OCI-LY1 (cell line): ENCODE measurements around the gene SEMA3D.

Experiments used
- EZH2 ChIP-seq: fragments of 200-600 bp; sonication (generic), shearing (Covaris generic); IDR thresholded peaks from 2 replicates; pipeline ENCODE4 v1.8.0; 2017; ENCODE audit warnings: borderline replicate concordance, mixed run types, mild to moderate bottlenecking, antibody characterized with exemption, low read length, moderate library complexity, mixed read lengths
- TF ChIP-seq, protein P1 (sequence below): fragments of 200-600 bp; sonication (generic), shearing (Covaris generic); IDR thresholded peaks from 2 replicates; pipeline ENCODE4 v1.5.1; 2017; ENCODE audit warnings: mild to moderate bottlenecking, antibody characterized with exemption, low read length, moderate library complexity, mixed read lengths

GRCh38 chr7:85177316-85177715 lies 9.5 kb downstream of the SEMA3D start:
- TF ChIP-seq, protein P1, sequence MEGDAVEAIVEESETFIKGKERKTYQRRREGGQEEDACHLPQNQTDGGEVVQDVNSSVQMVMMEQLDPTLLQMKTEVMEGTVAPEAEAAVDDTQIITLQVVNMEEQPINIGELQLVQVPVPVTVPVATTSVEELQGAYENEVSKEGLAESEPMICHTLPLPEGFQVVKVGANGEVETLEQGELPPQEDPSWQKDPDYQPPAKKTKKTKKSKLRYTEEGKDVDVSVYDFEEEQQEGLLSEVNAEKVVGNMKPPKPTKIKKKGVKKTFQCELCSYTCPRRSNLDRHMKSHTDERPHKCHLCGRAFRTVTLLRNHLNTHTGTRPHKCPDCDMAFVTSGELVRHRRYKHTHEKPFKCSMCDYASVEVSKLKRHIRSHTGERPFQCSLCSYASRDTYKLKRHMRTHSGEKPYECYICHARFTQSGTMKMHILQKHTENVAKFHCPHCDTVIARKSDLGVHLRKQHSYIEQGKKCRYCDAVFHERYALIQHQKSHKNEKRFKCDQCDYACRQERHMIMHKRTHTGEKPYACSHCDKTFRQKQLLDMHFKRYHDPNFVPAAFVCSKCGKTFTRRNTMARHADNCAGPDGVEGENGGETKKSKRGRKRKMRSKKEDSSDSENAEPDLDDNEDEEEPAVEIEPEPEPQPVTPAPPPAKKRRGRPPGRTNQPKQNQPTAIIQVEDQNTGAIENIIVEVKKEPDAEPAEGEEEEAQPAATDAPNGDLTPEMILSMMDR = no peak
- TF ChIP-seq EZH2 = no peak
